ENCODE data around the gene HTRA2. TPM values are rescaled to one million over a fixed set of nuclear protein-coding genes. Genes with fewer than 3 reads are reported as not detected.
"Not testable (repeated sequence)": the region's sequence is repeated elsewhere in the genome, so short reads cannot be mapped to it uniquely, and the experiment has no call there.

HTRA2 gene
- 17.9 TPM for total RNA-seq

- ATAC-seq: peak; percentile 90
Observed at GRCh38 chr2:74529357-74530238, at the start of gene HTRA2, which contains the start of gene AUP1. HTRA2 (plus strand) TSS chr2:74529933; CDS start chr2:74530007, 74 bp downstream. AUP1 (minus strand) TSS chr2:74529706; CDS start chr2:74529629, 77 bp downstream.

DNA sequence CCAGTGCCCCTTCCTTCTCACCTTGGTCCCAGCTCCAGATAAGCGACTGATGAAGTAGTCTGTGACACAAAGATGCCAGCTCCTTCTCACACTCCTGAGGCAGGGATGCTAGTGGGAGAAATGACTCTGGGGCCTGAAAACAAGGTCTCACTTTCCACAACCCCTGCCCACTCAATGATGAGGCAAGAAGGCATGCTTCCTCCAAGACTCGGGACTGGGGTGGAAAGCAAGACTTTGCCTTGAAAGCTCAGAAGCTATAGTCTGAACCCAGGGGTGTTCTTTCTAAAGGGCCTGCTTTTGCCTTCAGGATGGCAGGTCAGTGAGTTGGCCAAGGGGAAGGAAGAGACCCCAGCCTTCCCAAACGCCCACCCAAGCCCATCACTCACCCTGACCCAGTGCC is 48.3 kb upstream of the HTRA2 start:
- no peak for ATAC-seq

- peak; percentile 51 for ATAC-seq
Observed at GRCh38 chr2:74481961-74482800, 47.6 kb upstream of the HTRA2 start.

DNA sequence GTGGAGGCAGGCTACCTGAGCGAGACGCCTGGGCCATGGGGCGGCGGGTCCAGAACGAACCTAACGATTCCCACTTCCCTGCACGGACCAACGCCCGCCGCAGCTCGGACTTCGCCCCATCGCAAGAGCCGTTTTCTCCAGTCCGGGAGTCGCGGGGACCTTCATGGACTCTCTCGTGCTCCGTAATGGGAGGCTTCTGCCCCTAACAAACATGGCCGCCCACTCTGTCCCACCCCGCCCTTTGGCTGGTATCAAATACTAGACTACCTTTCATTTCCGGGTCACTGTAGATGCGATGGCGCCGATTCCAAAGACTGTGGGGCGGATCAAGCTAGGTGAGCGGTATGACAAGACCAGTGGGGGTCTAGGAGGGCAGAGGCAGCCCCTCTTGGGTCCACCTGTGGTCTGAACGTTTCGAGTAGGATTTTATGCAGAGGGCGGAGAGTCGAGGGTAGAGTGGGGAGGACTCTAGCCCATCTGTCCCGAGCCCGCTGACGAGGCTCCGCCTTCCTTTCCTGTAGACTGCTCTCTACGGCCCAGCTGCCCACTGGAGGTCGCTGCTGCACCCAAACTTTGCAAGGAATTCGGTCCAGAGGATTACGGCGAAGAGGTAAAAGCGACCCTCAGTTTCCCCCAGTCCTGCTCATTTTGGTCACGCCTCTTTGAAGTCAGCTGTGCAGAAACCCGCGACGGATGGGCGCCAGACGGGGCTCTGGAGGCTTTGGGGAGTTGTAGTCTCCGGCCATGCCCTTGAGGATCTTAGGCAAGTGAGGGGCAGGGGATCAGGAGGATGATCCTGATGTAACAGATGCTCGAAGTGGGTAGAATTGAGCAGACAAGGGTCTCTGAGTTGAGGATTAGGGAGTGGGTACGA is 46.7 kb upstream of the HTRA2 start, which contains the start of the genes CCDC142 and TTC31:
TSS of gene CCDC142 (minus strand) at position 198 of the 874 bp plus-strand sequence. CDS start at position 37, 161 bp downstream.
TSS of gene TTC31 (plus strand) at position 281 of the 874 bp plus-strand sequence. CDS start at position 296, 15 bp downstream.
- ATAC-seq: peak; percentile 98

DNA sequence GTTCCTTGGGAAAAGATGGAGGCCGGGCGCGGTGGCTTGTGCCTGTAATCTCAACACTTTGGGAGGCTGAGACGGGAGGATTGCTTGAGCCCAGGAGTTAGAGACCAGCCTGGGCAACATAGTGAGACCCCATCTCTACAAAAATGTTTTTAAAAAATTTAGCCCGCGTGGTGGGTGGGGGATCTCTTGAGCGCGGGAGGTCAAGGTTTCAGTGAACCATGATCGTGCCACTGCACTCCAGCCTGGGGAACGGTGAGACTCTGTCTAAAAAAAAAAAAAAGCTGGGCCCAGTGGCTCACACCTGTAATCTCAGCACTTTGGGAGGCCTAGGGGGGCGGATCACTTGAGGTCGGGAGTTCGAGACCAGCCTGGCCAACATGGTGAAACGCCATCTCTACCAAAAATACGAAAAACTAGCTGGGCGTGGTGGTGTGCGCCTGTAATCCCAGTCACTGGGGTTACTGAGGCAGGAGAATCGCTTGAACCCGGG is 46.0 kb upstream of the HTRA2 start:
- not testable (repeated sequence) for ATAC-seq

DNA sequence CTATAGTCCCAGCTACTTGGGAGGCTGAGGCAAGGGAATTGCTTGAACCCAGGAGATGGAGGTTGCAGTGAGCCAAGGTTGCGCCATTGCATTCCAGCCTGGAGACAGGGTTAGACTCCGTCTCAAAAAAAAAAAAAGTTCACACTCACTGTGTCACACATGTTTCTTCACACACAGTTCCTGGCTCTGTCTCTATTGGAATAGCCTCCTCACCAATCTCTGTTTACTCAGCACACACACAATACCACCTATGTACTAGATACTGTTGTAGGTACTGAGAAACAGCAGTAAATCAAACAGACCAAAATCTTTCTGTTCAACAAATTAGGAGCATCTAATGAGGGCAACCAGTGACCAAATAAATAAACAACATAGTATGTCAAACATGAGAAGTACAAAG is 43.6 kb upstream of the HTRA2 start:
- no peak for ATAC-seq

GRCh38 chr2:74488643-74489481 is 40.9 kb upstream of the HTRA2 start:
- ATAC-seq: no peak

DNA sequence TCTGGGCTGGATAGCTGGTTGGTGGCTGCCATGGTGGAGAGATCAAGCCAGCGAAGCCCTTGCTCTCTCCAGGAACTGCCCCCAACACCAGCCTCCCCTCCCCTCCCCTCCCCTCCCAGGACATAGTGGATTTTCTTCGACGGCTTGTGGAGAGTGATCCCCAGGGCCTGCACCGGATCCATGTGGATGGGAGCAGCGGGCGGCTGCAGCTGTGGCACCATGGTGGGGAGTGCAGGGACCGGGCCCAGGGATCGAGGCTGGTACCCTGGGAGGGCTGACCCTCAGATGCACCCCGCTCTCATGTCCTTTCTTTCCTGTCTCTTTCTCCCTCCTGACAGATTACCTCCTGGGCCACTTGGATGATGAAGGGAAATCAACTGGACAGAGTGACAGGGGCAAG is 39.8 kb upstream of the HTRA2 start:
- ATAC-seq: no peak

- ATAC-seq: no peak
Observed at GRCh38 chr2:74491648-74492544, 37.8 kb upstream of the HTRA2 start.

GRCh38 chr2:74493546-74493945 is 36.2 kb upstream of the HTRA2 start:
- ATAC-seq: no peak

DNA sequence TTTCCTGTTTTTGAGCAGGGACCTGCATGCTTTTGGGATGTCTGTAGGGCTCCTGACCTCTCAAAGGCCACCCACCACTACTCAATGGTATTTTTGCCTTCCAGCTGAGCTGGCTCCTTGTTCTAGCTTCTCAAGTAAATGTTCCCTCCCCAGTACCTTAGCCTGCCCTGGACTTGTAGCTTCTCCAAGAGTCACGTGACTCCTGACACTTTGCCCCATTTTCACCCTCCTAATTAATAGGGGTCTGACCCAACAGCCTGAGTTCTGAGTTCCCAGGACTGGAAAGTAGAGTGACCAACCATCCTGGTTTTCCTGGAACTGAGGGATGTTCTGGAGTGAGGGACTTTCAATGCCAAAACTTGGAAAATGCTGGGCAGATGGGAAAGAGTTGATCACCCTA is 34.3 kb upstream of the HTRA2 start:
- no peak for ATAC-seq

- ATAC-seq: no peak
Observed at GRCh38 chr2:74496997-74497776, 32.5 kb upstream of the HTRA2 start.

DNA sequence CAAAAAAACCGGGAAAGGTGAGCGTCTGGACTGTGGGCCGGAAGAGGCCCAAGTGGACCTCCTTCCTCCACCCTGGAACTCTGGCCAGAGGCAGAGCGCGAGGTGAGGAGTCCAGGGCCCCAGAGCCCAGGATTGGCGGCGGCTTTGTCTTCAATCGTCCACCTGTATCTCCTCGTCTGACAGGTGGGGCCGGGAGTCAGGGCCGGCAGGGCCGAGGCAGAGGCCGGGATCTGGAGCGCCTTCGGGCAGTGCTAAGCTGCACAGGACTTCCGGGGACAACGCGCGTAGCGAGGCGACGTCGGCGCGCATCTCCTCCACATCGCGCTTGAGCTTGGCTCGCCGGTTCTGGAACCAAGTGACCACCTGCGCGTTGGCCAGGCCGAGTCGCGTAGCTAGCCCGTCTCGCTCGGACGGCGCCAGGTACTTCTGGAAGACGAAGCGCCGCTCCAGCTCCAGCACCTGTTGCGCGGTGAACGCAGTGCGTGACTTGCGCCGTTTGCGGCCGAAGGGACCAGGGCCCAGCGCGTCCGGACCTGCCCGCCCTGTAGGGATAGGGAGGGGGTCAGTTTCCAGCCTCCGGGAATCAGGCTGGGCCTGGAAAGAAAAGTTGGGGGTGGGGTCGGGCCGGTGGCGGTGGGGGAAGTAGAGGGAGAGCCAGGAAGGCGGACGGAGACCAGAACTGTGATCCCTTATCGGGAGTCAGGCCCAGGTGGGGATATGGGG is 31.8 kb upstream of the HTRA2 start:
- ATAC-seq: peak; percentile 41

GRCh38 chr2:74498500-74499266 is 31.1 kb upstream of the HTRA2 start:
- peak; percentile 63 for ATAC-seq

DNA sequence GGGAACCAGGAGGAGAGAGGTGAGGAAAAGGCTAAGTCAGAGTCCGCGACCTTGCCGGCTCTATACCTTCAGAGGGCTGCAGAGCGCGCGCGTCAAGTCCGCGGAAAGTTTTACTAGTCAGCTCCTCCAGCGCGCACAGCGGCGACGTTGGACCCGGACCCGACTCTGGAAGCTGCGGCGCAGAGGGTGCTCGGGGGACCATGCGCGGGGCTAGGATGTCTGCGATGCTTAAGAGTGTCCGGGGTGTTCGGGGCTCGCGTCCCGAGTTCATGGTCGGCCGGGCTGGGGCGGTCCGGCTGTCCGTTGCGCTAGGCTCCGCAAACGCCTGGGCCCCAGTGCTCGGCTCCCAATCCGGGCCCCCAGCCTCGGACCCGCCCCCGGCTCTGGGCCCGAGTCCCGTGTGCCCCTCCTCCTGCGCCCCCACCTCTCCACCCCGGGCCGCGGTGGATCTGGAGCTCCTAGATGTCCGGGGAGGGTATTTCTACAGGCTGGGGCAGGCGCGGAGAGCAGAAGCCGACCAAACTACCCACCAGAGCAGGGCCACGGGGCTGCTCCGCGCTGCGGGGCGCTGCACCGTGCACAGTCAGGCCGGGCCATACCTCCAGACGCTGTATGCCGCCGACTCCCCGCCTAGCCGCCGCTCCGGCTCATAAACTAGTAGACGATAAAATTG is 30.3 kb upstream of the HTRA2 start, which contains the start of gene LBX2:
TSS of gene LBX2 (minus strand) at position 337 of the 673 bp plus-strand sequence. CDS start at position 271, 66 bp downstream.
- no peak for ATAC-seq

GRCh38 chr2:74499940-74500577 is 29.7 kb upstream of the HTRA2 start:
- ATAC-seq: no peak
